ENCODE results near the gene A1BG.
"Not testable (repeated sequence)": the region's sequence is repeated elsewhere in the genome, so short reads cannot be mapped to it uniquely, and the experiment has no call there.

Gene A1BG

GRCh38 chr19:58379246-58379645, 26.0 kb upstream of the A1BG start:
- DNase-seq (ENCODE audit: low read depth): no peak
- H3K4me3 ChIP-seq (ENCODE audit: low read depth, low read length): no peak overlapping the region
- no peak for TF ChIP-seq CTCF (IDR thresholded peaks at IDR 0.05; ENCODE audit: low read depth, low read length, missing control alignments)

GRCh38 chr19:58376724-58377123, 23.4 kb upstream of the A1BG start:
- not testable (repeated sequence) for DNase-seq (ENCODE audit: low read depth); H3K4me3 ChIP-seq (ENCODE audit: low read depth, low read length)

GRCh38 chr19:58374200-58374599, 20.9 kb upstream of the A1BG start:
- H3K4me3 ChIP-seq (ENCODE audit: low read depth, low read length): no peak overlapping the region
- no peak for DNase-seq (ENCODE audit: low read depth)
- no peak for TF ChIP-seq CTCF (IDR thresholded peaks at IDR 0.05; ENCODE audit: low read depth, low read length, missing control alignments)

- peak; percentile 19 for TF ChIP-seq CTCF (IDR thresholded peaks at IDR 0.05; ENCODE audit: low read depth, low read length, missing control alignments)
- H3K4me3 ChIP-seq (ENCODE audit: low read depth, low read length): no peak overlapping the region
- DNase-seq (ENCODE audit: low read depth): no peak
Measured at GRCh38 chr19:58372311-58373133, 19.2 kb upstream of the A1BG start.

GRCh38 chr19:58368561-58369360, 15.5 kb upstream of the A1BG start:
- no peak for DNase-seq (ENCODE audit: low read depth)
- TF ChIP-seq CTCF (IDR thresholded peaks at IDR 0.05; ENCODE audit: low read depth, low read length, missing control alignments): no peak
- H3K4me3 ChIP-seq (ENCODE audit: low read depth, low read length): no peak overlapping the region

GRCh38 chr19:58367698-58368454, 14.6 kb upstream of the A1BG start:
- DNase-seq (ENCODE audit: low read depth): no peak
- no peak overlapping the region for H3K4me3 ChIP-seq (ENCODE audit: low read depth, low read length)
- TF ChIP-seq CTCF (IDR thresholded peaks at IDR 0.05; ENCODE audit: low read depth, low read length, missing control alignments): no peak
